Measurements from ENCODE around the gene DDX50.

Gene DDX50

GRCh38 chr10:68876246-68877138 lies 24.6 kb upstream of the DDX50 start:
- no peak overlapping the region for H3K23ac ChIP-seq (ENCODE audit: low read depth, low read length, poor library complexity)
- H2BK15ac ChIP-seq (ENCODE audit: low read length) = no peak overlapping the region
- no peak overlapping the region for H3K4me3 ChIP-seq (ENCODE audit: low read length in 2 of 2)
- no CpG with 5 or more reads among the region's 15 CpGs for WGBS, 2 donors (ENCODE audit: extremely low coverage in 2 of 2, insufficient read length in 2 of 2, insufficient replicate concordance in 1 of 2)
- DNase-seq (ENCODE audit: low spot score) = no peak
- H3K27ac ChIP-seq (replicated peaks; ENCODE audit: low read length) = peak overlapping the region; percentile 48
- H3K4ac ChIP-seq (ENCODE audit: low read length) = no peak overlapping the region
- H2AK5ac ChIP-seq (ENCODE audit: low read depth, low read length) = no peak overlapping the region
- no peak overlapping the region for H3K9ac ChIP-seq (ENCODE audit: low read depth, low read length, poor library complexity)
- no peaks in the 10 kb centered on the region for H3K36me3 ChIP-seq (replicated peaks in 1 of 2; ENCODE audit: control insufficient read depth in 2 of 2, insufficient read depth in 2 of 2, low read length in 2 of 2)
- H3K9me3 ChIP-seq (replicated peaks in 1 of 2; ENCODE audit: control insufficient read depth in 2 of 2, insufficient read depth in 1 of 2, low read depth in 1 of 2, low read length in 2 of 2) = no peaks in the 10 kb centered on the region
- H2BK120ac ChIP-seq (ENCODE audit: low read depth, low read length) = no peak overlapping the region
- H3K14ac ChIP-seq (ENCODE audit: low read length) = no peak overlapping the region
- H2BK5ac ChIP-seq (ENCODE audit: low read length) = no peak overlapping the region
- no peak overlapping the region for H3K4me2 ChIP-seq (ENCODE audit: insufficient read depth, low read length, poor library complexity, severe bottlenecking)
- H2AFZ ChIP-seq (ENCODE audit: low read length) = peak overlapping the region; percentile 19
- no peak overlapping the region for H3K18ac ChIP-seq (ENCODE audit: low read length)
- H2BK12ac ChIP-seq (ENCODE audit: low read length) = no peak overlapping the region
- H4K8ac ChIP-seq (ENCODE audit: low read depth, low read length) = no peak overlapping the region
- no peaks in the 10 kb centered on the region for H3K27me3 ChIP-seq (ENCODE audit: control insufficient read depth in 3 of 3, insufficient read depth in 3 of 3, low read depth in 1 of 3, low read length in 3 of 3)
- H4K91ac ChIP-seq (ENCODE audit: low read depth, low read length, poor library complexity) = no peak overlapping the region
- no peaks in the 10 kb centered on the region for H3K79me1 ChIP-seq (ENCODE audit: low read depth, low read length)
- H3K4me1 ChIP-seq (ENCODE audit: control insufficient read depth in 2 of 2, insufficient read depth in 1 of 2, low read depth in 1 of 2, low read length in 2 of 2) = peaks cover 18 to 26% of the 10 kb centered on the region in 2 donors

- H2BK15ac ChIP-seq (ENCODE audit: low read length) = no peak overlapping the region
- no peak overlapping the region for H2BK12ac ChIP-seq (ENCODE audit: low read length)
- H3K4me2 ChIP-seq (ENCODE audit: insufficient read depth, low read length, poor library complexity, severe bottlenecking) = no peak overlapping the region
- no peak overlapping the region for H3K14ac ChIP-seq (ENCODE audit: low read length)
- H3K79me1 ChIP-seq (ENCODE audit: low read depth, low read length) = no peaks in the 10 kb centered on the region
- H3K36me3 ChIP-seq (replicated peaks in 1 of 2; ENCODE audit: control insufficient read depth in 2 of 2, insufficient read depth in 2 of 2, low read length in 2 of 2) = no peaks in the 10 kb centered on the region
- no peak overlapping the region for H3K4ac ChIP-seq (ENCODE audit: low read length)
- H3K27ac ChIP-seq (replicated peaks; ENCODE audit: low read length) = no peak overlapping the region
- H3K4me1 ChIP-seq (ENCODE audit: control insufficient read depth in 2 of 2, insufficient read depth in 1 of 2, low read depth in 1 of 2, low read length in 2 of 2) = peaks cover 18 to 24% of the 10 kb centered on the region in 2 donors
- H4K8ac ChIP-seq (ENCODE audit: low read depth, low read length) = no peak overlapping the region
- H3K9ac ChIP-seq (ENCODE audit: low read depth, low read length, poor library complexity) = no peak overlapping the region
- no peak overlapping the region for H3K4me3 ChIP-seq (ENCODE audit: low read length in 2 of 2)
- H3K27me3 ChIP-seq (ENCODE audit: control insufficient read depth in 3 of 3, insufficient read depth in 3 of 3, low read depth in 1 of 3, low read length in 3 of 3) = no peaks in the 10 kb centered on the region
- no peak overlapping the region for H2BK5ac ChIP-seq (ENCODE audit: low read length)
- H2AK5ac ChIP-seq (ENCODE audit: low read depth, low read length) = no peak overlapping the region
- DNase-seq (ENCODE audit: low spot score) = no peak
- H4K91ac ChIP-seq (ENCODE audit: low read depth, low read length, poor library complexity) = no peak overlapping the region
- no peak overlapping the region for H3K23ac ChIP-seq (ENCODE audit: low read depth, low read length, poor library complexity)
- no peaks in the 10 kb centered on the region for H3K9me3 ChIP-seq (replicated peaks in 1 of 2; ENCODE audit: control insufficient read depth in 2 of 2, insufficient read depth in 1 of 2, low read depth in 1 of 2, low read length in 2 of 2)
- no peak overlapping the region for H2BK120ac ChIP-seq (ENCODE audit: low read depth, low read length)
- H3K18ac ChIP-seq (ENCODE audit: low read length) = no peak overlapping the region
- peak overlapping the region; percentile 5 for H2AFZ ChIP-seq (ENCODE audit: low read length)
- no CpG with 5 or more reads among the region's 1 CpG for whole genome bisulfite sequencing, 2 donors (ENCODE audit: extremely low coverage in 2 of 2, insufficient read length in 2 of 2, insufficient replicate concordance in 1 of 2)
Observed at GRCh38 chr10:68877482-68878110, 23.5 kb upstream of the DDX50 start.

DNA sequence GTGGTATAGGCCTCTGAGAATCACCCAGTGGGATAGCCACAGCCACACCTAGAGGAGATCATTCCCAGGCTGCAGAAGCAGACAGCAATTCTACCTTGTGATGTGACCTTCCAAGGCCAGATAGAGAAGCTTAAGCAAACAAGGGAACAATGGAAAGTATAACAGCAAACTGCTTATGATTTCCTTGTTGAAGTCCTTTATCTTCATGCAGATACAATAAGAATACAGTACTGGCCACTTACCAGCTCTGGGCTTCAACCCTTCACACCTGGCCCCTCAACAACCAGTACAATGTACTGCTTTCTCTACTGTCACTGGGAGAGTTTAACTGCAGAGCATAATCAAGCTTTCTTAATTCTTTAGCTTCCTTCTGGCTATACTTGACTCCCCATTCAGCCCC lies 22.6 kb upstream of the DDX50 start:
- H3K79me1 ChIP-seq (ENCODE audit: low read depth, low read length) = no peaks in the 10 kb centered on the region
- no peak overlapping the region for H2BK12ac ChIP-seq (ENCODE audit: low read length)
- DNase-seq (ENCODE audit: low spot score) = no peak
- H4K8ac ChIP-seq (ENCODE audit: low read depth, low read length) = no peak overlapping the region
- H3K4ac ChIP-seq (ENCODE audit: low read length) = no peak overlapping the region
- H3K4me2 ChIP-seq (ENCODE audit: insufficient read depth, low read length, poor library complexity, severe bottlenecking) = no peak overlapping the region
- no peaks in the 10 kb centered on the region for H3K36me3 ChIP-seq (replicated peaks in 1 of 2; ENCODE audit: control insufficient read depth in 2 of 2, insufficient read depth in 2 of 2, low read length in 2 of 2)
- no peaks in the 10 kb centered on the region for H3K9me3 ChIP-seq (replicated peaks in 1 of 2; ENCODE audit: control insufficient read depth in 2 of 2, insufficient read depth in 1 of 2, low read depth in 1 of 2, low read length in 2 of 2)
- no peak overlapping the region for H3K23ac ChIP-seq (ENCODE audit: low read depth, low read length, poor library complexity)
- no peak overlapping the region for H2BK15ac ChIP-seq (ENCODE audit: low read length)
- no peak overlapping the region for H3K14ac ChIP-seq (ENCODE audit: low read length)
- no peak overlapping the region for H2BK120ac ChIP-seq (ENCODE audit: low read depth, low read length)
- H2AFZ ChIP-seq (ENCODE audit: low read length) = no peak overlapping the region
- H2AK5ac ChIP-seq (ENCODE audit: low read depth, low read length) = no peak overlapping the region
- no peak overlapping the region for H3K9ac ChIP-seq (ENCODE audit: low read depth, low read length, poor library complexity)
- H3K4me1 ChIP-seq (ENCODE audit: control insufficient read depth in 2 of 2, insufficient read depth in 1 of 2, low read depth in 1 of 2, low read length in 2 of 2) = peaks cover 18 to 24% of the 10 kb centered on the region in 2 donors
- no peak overlapping the region for H4K91ac ChIP-seq (ENCODE audit: low read depth, low read length, poor library complexity)
- no peak overlapping the region for H2BK5ac ChIP-seq (ENCODE audit: low read length)
- no peak overlapping the region for H3K18ac ChIP-seq (ENCODE audit: low read length)
- H3K27ac ChIP-seq (replicated peaks; ENCODE audit: low read length) = no peak overlapping the region
- no peak overlapping the region for H3K4me3 ChIP-seq (ENCODE audit: low read length in 2 of 2)
- no peaks in the 10 kb centered on the region for H3K27me3 ChIP-seq (ENCODE audit: control insufficient read depth in 3 of 3, insufficient read depth in 3 of 3, low read depth in 1 of 3, low read length in 3 of 3)

DNA sequence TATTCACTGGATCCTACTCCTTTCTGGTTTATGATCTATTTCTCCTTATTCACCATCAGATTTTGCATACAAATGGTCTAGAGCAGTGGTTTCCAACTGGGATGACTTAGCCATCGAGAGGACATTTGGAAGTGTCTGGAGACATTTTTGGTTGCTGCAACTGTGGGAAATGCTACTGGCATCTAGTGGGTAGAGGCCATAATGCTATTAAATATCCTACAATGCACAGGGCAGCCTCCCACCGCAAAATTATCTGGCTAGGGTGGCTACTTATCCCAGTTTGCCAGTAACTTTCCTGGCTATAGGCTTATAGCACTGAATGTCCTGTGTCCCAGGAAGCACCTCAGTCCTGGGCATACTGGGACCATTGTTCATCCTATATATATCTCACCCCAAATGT lies 21.5 kb upstream of the DDX50 start:
- Histone ChIP-seq H2AFZ (ENCODE audit: low read length) (no peak overlapping the region), H2BK15ac (ENCODE audit: low read length) (no peak overlapping the region), H4K8ac (ENCODE audit: low read depth, low read length) (no peak overlapping the region), H3K79me1 (ENCODE audit: low read depth, low read length) (no peaks in the 10 kb centered on the region), H2BK120ac (ENCODE audit: low read depth, low read length) (no peak overlapping the region), H3K36me3 (replicated peaks in 1 of 2; ENCODE audit: control insufficient read depth in 2 of 2, insufficient read depth in 2 of 2, low read length in 2 of 2) (peaks cover 3 to 8% of the 10 kb centered on the region in 2 donors), H2AK5ac (ENCODE audit: low read depth, low read length) (no peak overlapping the region), H3K4me2 (ENCODE audit: insufficient read depth, low read length, poor library complexity, severe bottlenecking) (no peak overlapping the region), H3K4me1 (ENCODE audit: control insufficient read depth in 2 of 2, insufficient read depth in 1 of 2, low read depth in 1 of 2, low read length in 2 of 2) (peaks cover 18 to 24% of the 10 kb centered on the region in 2 donors), H2BK12ac (ENCODE audit: low read length) (no peak overlapping the region), H3K9me3 (replicated peaks in 1 of 2; ENCODE audit: control insufficient read depth in 2 of 2, insufficient read depth in 1 of 2, low read depth in 1 of 2, low read length in 2 of 2) (no peaks in the 10 kb centered on the region), H3K14ac (ENCODE audit: low read length) (no peak overlapping the region), H3K27me3 (ENCODE audit: control insufficient read depth in 3 of 3, insufficient read depth in 3 of 3, low read depth in 1 of 3, low read length in 3 of 3) (no peaks in the 10 kb centered on the region), H4K91ac (ENCODE audit: low read depth, low read length, poor library complexity) (no peak overlapping the region), H3K18ac (ENCODE audit: low read length) (no peak overlapping the region), H2BK5ac (ENCODE audit: low read length) (no peak overlapping the region), H3K4ac (ENCODE audit: low read length) (no peak overlapping the region), H3K27ac (replicated peaks; ENCODE audit: low read length) (no peak overlapping the region), H3K9ac (ENCODE audit: low read depth, low read length, poor library complexity) (no peak overlapping the region), H3K23ac (ENCODE audit: low read depth, low read length, poor library complexity) (no peak overlapping the region), H3K4me3 (ENCODE audit: low read length in 2 of 2) (no peak overlapping the region)
- WGBS, 2 donors (ENCODE audit: extremely low coverage in 2 of 2, insufficient read length in 2 of 2, insufficient replicate concordance in 1 of 2) = no CpG with 5 or more reads among the region's 2 CpGs
- no peak for DNase-seq (ENCODE audit: low spot score)

Data from neuronal stem cell (in vitro differentiated cells).